T-helper 22 cell (primary cell): ENCODE results near the gene DQX1.

Experiments
- DNase-seq: peaks from one replicate; pipeline ENCODE4 v3.0.0-alpha.2; 2020; ENCODE audit warnings: low read depth

Gene DQX1

DNA sequence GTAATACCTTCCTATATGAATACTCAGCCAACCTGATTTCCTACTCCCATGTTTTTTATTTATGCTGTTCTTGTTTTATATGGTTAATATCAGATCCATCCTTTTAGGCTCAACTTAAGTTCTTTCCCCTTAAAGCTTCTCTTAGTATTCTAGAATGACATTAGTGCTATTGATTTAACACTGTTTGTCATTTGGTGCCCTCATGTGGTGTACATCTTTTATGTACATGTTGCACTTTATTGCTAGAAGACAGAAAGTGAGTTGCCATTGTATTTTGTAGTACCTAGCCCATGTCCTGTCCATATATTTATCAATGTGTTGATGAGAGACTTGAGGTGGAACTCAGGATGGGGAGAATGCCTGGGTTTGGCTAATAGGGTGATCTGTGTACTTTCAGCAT lies 6.2 kb upstream of the DQX1 start:
- no peak for DNase-seq

DNA sequence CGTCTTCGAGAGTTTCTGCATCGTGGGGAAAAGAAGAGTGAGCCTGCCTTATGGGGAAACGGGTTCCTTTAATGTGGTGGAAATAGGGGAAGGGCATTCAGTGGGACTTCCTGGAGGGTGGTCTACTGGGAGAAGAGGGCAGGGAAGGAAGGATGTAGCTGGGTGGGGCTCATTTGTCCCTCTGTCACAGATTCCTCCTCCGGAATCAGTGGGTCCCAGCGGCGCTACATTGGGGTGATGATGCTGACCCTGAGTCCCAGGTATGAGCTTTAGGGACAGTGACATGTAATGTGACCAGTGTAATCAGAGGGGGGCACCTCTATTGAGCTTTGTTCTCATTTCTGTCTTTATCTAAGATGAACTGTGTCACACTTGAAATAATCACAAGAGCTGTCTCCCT lies 5.6 kb upstream of the DQX1 start:
- no peak for DNase-seq

DNA sequence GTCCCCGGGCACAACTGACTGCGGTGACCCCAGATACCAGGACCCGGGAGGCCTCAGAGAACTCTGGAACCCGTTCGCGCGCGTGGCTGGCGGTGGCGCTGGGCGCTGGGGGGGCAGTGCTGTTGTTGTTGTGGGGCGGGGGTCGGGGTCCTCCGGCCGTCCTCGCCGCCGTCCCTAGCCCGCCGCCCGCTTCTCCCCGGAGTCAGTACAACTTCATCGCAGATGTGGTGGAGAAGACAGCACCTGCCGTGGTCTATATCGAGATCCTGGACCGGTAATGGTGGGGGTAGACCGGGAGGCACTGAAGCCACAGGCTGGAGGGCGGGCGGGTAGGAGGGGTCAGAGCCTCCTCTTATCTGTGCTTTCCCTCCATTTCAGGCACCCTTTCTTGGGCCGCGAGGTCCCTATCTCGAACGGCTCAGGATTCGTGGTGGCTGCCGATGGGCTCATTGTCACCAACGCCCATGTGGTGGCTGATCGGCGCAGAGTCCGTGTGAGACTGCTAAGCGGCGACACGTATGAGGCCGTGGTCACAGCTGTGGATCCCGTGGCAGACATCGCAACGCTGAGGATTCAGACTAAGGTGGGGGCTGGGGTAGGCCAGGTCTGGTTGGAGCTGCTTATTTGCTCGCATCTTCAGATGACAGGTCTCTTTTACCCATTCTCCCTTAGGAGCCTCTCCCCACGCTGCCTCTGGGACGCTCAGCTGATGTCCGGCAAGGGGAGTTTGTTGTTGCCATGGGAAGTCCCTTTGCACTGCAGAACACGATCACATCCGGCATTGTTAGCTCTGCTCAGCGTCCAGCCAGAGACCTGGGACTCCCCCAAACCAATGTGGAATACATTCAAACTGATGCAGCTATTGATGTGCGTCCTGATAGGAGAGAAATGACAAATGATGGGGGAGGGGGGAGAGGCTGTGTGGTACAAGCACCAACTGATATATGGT lies 4.5 kb upstream of the DQX1 start:
- no peak for DNase-seq

DNA sequence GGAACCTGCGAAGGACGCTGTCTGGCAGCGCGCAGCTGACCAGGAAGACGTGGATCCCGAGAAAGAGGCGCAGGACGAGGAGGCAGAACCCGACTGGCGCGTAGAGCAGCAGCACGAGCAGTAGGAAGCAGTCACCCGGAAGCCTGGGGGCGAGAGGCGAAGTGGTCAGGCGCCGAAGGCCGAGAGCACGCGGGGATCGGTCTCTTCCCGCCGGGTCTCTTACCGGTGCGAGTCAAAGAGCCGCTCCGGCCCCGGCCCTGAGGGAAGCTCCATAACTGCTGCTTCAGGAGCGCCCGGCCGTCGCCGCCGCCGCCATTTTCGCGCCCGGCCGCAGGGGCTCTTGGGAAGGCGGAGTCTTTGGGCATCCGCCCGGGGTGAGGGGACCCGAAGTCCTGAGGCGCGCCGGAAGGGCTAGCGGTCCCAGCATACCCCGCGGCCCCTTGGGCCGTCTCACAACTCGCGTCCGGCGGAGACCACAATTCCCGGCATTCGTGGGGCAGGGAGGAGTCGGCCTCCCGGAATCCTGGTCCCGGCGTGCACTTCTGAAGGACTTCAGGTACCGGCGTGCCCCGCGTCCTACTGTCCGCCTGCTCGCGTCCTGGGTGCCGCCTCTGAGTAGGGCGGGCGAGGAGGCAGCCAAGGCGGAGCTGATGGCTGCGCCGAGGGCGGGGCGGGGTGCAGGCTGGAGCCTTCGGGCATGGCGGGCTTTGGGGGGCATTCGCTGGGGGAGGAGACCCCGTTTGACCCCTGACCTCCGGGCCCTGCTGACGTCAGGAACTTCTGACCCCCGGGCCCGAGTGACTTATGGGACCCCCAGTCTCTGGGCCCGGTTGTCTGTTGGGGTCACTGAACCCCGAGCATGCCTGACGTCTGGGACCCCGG lies 3.6 kb upstream of the DQX1 start, which contains the start of the genes AUP1 and HTRA2:
Gene AUP1, minus strand, starts transcription at position 350 of the 882 bp plus-strand sequence. Its CDS starts 77 bp downstream, at position 273.
Gene HTRA2, plus strand, starts transcription at position 577 of the 882 bp plus-strand sequence. Its CDS starts 74 bp downstream, at position 651.
- peak; percentile 79 for DNase-seq

DNA sequence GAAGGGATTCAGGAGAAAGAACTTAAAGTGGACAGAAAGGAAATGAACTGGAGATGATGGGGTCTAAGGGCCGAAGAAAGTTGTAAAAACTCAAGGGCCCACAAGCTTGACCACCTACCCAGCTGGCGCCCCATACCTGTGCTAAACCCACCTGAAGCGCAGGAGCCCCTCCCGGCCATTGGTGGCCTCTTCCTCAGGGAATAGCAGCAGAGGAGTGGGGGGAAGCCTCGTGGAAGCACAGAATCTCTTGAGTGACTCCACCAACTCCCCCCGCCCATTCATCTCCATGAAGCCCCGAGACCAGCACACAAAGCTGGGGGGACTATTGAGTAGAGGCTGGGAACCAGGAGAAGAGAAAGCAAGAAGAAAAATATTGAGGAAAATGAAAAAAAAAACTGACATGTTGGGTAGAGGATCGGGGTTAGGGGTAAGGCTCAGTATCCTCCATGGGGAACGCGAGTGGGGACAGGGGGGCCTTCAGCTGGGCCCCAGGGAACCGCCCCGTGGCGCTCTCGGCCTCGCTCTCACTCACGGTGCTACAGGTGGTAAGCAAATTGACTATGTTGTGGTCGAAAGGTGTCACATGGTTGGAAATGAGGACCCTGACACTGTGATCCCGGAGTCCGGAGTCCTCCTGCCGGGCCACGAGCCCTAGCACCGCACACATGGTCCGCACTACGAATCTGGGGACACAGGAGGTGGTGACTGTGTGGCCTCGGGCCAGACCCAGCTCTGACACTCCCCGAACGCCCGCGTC lies 2.7 kb upstream of the DQX1 start:
- no peak for DNase-seq

DNA sequence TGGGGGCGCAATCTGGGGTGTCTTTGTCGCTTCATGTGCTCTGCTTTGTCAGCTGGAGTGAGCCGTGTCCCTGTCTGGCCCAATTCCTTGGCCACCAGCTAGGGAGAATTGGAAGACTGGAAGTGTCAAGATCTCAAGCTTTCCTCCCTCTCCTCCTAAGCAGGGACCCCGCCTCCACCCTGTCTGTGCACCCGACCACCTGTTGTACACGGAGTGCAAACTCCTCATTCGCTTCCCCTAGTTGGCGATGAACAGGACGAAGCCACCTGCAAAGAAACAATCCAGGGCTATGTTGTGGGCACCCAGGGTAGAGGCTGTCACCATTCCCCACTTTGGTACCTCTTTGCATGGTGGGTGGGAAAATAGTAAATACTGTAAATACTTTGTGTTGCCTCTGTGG lies 1.7 kb upstream of the DQX1 start:
- no peak for DNase-seq

DNA sequence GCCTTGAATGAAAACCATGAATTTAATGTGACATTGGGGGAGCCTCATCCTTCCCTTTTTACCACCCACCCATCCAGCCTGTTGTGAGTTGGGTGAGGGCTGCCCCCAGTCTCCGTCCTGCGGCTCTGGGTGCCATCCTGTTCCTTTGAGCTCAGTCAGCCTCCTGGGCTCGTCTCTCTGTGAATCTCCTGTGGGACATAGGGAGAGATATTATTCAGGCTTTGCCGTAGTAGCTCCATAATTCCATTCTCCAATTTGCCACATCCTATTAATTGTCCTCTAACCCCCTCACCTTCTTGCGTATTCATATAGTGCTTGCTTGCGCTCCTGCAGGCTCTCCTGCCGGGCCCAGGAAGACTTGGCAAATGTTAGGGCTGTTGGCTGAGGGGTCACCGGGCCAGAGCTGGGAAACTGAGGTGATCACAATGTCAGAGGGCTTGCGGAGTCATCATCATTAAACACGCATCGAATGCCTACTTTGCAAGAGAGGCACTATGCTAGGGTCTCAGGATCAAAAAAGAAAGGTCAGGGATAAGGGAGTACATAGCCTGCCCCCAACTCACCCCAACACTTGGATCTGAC lies 709 bp upstream of the DQX1 start:
- DNase-seq: no peak

DNA sequence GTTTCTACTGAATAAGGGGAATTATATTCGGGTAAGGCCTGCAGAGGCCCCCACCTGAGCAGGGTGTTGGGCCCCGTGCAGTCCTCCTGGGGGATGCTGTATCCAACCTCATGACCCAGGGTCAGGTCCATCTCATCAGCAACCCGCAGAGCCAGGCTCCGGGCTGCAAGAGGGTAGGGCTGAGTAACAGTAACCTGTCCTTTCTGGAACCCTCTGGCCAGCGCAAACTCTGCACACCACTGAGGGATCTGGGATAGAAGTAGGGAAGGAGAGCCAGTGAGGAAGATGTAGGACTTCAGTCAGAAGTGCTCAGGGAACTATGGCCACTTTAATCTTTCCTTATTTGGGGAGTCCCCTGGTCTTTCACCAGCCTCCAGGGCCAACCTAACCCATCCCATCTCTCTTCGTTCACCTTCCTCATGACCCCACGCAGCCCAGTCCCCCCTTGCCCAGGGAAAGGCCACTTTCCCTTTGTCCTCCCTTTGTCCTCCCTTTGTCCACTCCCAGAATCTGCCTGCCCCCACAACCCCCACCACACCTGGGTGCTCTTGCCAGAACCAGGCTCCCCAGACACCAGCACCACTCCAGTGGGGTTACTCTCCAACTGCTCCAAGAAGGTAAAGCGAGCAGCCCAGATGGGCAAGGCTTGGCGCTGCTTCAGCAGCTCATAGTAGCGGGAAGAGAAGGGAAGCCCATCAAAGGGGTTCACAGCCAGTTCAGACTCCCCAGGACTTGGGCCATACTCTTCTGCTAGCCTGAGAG lies 895 bp downstream of the DQX1 start:
- no peak for DNase-seq

DNA sequence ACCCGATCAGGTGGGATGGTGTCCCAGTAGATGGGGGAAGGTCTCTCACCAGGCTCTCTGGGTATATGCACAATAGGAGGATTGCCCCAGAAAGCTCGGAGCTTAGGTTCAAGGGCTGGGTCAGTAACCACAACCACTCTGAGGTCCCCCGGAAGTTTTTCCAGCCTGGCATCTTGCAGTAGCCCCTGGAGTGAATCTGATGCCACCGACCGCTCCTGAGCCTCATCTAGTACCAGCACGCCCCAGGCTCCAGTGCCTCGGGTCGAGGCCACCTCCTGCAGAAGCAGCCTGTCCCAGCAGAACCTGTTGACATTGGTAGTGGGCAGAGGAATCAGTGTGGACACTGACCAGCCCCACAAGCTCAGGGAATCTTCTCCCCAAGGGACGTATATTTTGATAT lies 2.0 kb downstream of the DQX1 start:
- DNase-seq: no peak

DNA sequence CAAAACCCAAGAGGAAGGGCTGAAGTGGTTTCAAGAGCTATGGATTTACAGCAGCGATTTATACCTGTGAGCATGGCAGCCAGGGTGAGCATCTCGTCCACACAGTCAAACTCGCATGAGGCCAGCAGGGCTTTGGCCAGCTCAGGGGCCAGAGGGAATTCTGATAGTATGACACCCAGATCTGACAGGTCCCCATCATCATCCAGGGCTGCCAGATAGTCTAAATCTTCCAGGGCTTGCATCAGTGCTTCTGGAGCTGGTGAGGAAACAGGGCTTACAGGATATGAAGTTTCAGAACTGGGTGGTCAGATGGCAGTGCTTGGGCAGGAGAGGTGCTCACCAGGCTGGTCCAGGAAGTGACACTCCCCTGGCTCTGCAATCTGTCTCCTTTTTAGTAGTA lies 3.5 kb downstream of the DQX1 start:
- no peak for DNase-seq

DNA sequence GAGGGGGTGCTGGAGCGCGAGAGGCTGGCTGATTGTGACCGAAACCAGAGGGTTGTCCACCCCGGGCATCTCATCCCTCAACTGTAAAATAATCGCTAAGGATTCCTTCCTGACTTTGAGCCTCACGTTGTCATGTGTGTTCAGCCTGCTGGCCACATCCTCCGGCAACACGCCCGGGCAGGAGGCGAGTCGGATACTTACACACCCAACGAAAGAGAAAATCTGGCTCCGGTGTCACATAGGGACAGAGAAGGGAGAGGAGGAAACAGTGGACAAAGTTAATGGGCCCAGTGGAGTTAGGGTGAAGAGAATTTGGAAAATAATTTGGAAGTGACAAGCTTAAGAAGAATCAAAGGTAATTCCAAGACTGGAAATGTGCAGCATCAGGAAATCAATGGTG lies 9.4 kb downstream of the DQX1 start:
- DNase-seq: no peak

DNA sequence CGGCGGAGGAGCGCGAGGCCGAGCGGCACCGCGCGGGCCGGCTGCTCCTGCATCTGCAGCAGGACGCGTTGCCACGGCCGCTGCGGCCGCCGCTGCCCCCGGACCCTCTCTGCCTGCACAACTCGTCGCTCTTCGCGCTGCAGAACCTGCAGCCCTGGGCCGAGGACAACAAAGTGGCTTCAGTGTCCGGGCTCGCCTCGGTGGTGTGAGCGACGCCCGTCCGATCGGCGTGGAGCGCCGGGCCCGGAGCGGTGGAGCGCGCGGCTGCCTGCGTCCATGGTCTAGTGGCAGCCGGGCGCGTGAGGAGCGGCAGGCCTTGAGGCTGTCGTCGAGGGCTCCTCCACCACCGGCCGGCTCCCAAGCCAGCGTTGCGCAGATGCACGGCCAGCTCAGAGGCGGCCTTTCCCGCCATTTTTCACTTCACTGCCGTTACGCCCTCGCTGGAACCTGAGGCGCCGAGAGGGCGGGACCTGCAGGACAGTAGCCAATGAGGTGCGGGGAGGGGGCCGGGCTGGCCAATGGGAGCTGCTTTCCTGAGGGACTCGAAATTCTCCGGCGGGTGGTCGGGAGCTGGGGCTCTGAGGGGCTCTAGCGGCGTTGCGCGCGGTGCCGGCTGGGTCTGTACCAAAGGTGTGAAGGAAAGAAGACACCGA lies 9.9 kb downstream of the DQX1 start:
- DNase-seq: peak; percentile 57

DNA sequence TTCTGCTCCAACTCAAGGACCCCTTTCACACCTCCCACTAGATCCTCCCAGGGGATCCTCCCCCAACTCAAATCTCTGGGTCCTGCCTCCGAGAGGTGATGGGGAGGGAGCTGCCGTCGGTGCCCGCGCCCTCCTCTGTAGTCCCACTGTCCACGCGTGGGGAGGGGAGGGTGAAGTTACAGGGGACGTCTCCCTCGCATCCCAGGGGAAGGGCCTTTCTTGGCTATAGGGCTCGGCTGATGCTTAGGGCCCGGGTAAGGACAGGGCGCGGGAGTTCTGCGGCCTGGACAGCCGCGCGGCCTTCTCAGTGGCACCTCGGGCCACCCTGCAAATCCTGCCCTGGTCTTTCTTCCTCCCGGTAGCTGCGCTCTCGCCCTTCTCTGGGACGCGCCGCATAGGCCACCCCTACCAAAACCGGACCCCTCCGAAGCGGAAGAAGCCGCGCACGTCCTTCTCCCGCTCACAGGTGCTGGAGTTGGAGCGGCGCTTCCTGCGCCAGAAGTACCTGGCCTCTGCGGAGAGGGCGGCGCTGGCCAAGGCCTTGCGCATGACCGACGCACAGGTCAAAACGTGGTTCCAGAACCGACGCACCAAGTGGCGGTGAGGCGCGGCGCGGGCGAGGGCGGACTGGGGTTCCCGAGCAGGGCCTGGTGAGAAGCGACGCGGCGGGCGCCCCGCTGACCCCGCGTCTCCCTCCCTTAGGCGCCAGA lies 10.6 kb downstream of the DQX1 start:
- DNase-seq: no peak

DNA sequence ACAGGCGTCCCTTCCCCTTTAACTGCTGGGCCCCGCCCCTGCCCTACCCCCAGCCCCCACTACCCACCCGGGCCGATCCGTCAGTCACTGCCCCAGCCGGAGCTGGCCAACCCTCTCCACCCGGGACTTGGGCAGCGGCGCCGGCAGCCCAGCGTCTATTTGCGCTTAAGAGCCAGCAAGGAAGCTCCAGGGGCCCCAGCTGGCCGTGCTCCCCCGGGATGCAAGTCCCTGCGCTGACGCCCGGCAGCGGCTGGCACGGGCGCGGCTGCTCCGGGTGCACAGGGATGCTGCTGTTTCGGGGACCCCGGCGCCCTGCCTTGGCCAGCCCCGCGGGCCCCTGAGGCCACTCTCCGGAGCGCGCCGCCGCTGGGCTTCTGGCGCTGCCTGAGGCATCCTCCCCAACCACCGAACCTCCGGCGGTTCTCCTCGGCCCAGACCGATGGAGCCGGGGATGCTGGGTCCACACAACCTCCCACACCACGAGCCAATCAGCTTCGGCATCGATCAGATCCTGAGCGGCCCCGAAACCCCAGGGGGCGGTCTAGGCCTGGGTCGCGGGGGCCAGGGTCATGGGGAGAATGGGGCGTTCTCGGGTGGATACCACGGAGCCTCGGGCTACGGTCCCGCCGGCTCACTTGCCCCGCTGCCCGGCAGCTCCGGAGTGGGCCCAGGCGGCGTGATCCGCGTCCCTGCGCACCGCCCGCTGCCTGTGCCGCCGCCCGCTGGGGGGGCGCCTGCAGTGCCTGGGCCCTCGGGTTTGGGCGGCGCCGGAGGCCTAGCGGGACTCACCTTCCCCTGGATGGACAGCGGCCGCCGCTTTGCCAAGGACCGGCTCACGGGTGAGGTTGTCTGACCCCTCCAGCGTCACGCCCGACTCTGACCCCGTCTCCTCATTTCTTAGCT lies 11.4 kb downstream of the DQX1 start, which contains the start of gene TLX2:
Gene TLX2, plus strand, starts transcription at position 83 of the 903 bp plus-strand sequence. Its CDS starts 357 bp downstream, at position 440.
- no peak for DNase-seq

DNA sequence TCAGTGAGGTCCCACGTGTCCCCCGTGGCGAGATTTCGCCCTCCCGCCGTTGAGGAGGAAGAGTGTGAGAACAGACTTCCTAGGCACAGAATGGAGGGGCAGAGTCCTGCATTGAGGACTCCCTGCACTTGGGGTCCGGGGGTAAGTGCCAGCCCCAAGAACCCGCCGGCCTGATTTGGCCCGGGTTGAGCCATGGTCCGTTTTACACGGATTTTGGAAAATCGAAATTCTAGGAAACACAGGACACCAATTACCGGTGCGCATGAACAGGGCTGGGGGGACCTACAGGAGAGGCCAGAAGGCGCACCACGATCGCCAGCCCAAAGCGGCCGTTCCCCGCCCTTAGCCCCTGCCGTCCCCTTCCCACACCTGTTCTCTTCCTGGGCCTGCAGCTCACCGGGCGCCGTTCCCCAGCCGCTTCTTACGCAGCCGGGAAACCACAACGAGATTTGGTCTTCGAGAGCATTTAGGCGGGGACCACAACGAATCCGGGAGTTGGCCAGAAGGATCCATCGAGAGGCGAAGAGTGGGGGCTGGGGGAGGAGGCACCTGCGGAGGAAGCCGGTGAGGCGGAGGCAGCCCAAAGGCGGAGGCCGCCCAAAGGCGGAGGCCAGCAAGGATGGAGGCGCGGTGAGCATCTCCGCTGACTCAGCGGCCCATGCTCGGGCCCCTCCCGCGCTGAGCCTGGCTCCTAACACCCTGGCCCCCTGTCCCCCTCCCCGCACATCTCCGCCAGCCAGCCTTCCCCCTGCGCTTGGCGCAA lies 12.2 kb downstream of the DQX1 start:
- no peak for DNase-seq

DNA sequence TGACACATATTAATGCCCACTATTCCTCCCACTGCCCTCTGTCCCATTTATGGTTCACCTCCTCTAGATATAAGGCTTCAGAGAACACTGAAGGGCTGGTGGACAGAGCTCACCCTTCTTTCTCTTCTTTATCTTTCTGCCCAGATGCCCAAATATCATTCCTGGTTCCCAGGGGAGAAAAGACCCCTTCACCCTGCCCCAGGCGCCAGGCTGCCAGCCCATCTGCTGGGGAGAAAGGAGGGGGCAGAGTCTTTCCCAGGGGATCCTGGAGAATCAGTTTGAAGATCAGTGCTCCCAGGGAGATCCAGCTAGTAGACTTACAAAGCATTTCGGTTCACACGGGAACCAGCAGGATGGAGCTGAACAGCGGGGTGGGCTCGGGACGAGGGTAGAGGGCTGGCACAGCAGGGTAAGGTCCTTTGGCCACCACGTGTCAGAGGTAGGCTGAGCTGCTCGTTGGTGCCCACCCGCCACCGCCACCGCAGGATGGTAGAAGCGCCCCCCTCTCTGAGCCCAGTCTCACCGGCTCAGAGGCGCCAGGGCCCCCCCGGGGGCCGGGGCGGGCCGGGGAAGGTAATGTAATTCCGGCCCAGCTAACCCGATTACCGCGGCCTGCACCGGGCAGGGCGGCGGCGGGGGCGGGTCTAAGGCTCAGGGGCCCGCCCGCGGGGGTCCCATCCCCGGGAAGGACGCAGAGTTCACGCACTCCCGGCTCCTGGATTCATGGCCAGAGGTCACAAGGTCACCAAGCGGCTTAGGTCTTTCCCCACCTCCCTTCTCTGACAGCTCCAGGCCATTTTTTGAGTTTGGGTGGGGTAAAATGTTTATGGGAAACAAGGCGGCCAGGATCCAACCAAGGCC lies 13.1 kb downstream of the DQX1 start:
- no peak for DNase-seq
